HG02938 (cell line): ENCODE results near the gene UBXN1.

ENCODE experiments used
- ATAC-seq: cut with Tn5 transposase; IDR thresholded peaks from one replicate; pipeline ENCODE4 v1.9.1; 2021; ENCODE audit warnings: mild to moderate bottlenecking, moderate library complexity; ENCODE audit not compliant: unreplicated experiment

The UBXN1 gene

GRCh38 chr11:62678770-62679696 lies at the start of gene UBXN1:
TSS of gene UBXN1 (minus strand) at chr11:62679073. CDS start at chr11:62678923, 150 bp downstream.
- peak; percentile 77 for ATAC-seq

- ATAC-seq: no peak
These were observed 49.5 kb upstream of the UBXN1 start, which contains the start of gene TTC9C for GRCh38 chr11:62728171-62728988. TSS of gene TTC9C (plus strand) at chr11:62728486. CDS start at chr11:62728849, 363 bp downstream.

- ATAC-seq: peak; percentile 49
These were observed 48.9 kb upstream of the UBXN1 start for GRCh38 chr11:62727872-62728170.

GRCh38 chr11:62727165-62727871 lies 48.4 kb upstream of the UBXN1 start, which contains the start of gene HNRNPUL2:
TSS of gene HNRNPUL2 (minus strand) at chr11:62727457. CDS start at chr11:62727156, 301 bp downstream.
- peak; percentile 53 for ATAC-seq

GRCh38 chr11:62726915-62727164 lies 48.0 kb upstream of the UBXN1 start:
- ATAC-seq: no peak

- no peak for ATAC-seq
These were observed 47.5 kb upstream of the UBXN1 start for GRCh38 chr11:62726156-62726914.

GRCh38 chr11:62725646-62726045 lies 46.8 kb upstream of the UBXN1 start:
- no peak for ATAC-seq

- no peak for ATAC-seq
These were observed 45.3 kb upstream of the UBXN1 start for GRCh38 chr11:62724171-62724570.

GRCh38 chr11:62721994-62722393 lies 43.1 kb upstream of the UBXN1 start:
- ATAC-seq: no peak

- no peak for ATAC-seq
These were observed 40.6 kb upstream of the UBXN1 start for GRCh38 chr11:62719302-62719978.

GRCh38 chr11:62716816-62717215 lies 37.9 kb upstream of the UBXN1 start:
- no peak for ATAC-seq

- no peak for ATAC-seq
These were observed 37.3 kb upstream of the UBXN1 start for GRCh38 chr11:62716206-62716605.

- ATAC-seq: no peak
These were observed 36.6 kb upstream of the UBXN1 start for GRCh38 chr11:62715150-62716130.

GRCh38 chr11:62713343-62713742 lies 34.5 kb upstream of the UBXN1 start:
- no peak for ATAC-seq

GRCh38 chr11:62712861-62713260 lies 34.0 kb upstream of the UBXN1 start:
- ATAC-seq: no peak

GRCh38 chr11:62712276-62712812 lies 33.5 kb upstream of the UBXN1 start:
- no peak for ATAC-seq

- ATAC-seq: no peak
These were observed 31.1 kb upstream of the UBXN1 start for GRCh38 chr11:62710001-62710345.

GRCh38 chr11:62709247-62710000 lies 30.6 kb upstream of the UBXN1 start:
- peak; percentile 65 for ATAC-seq
